A673 (cell line): Measurements from ENCODE around the gene AQP3. TPM values are rescaled to one million over a fixed set of nuclear protein-coding genes. Genes with fewer than 3 reads are reported as not detected.

ENCODE experiments used
- BruUV-seq: library from RNA; stranded (reverse); fragments of 400-500 nt; replicated peaks from 2 replicates; lab custom pipeline; 2021; lab: Mats Ljungman, UMichigan
- CTCF ChIA-PET: fragments of 300-600 bp; sonication (Branson Sonifier 250); formaldehyde crosslinking; loops from one replicate; lab custom pipeline; 2022; ENCODE audit warnings: antibody characterized with exemption; lab: Charles Lee
- POLR2A ChIA-PET: fragments of 300-600 bp; sonication (Branson Sonifier 250); formaldehyde crosslinking; loops from one replicate; lab custom pipeline; 2022; ENCODE audit warnings: antibody characterized with exemption; ENCODE audit not compliant: low non-redundant PET; lab: Charles Lee
- DNase-seq: peaks from one replicate; pipeline ENCODE4 v3.0.0-alpha.2; 2015; ENCODE audit warnings: low spot score
- H3K27ac ChIP-seq: fragments of 200-600 bp; sonication (generic); 2 replicates; pipeline ENCODE4 v1.5.1; 2016; ENCODE audit warnings: mixed run types, low read depth, mild to moderate bottlenecking, mixed read lengths, antibody characterized with exemption, low read length; ENCODE audit not compliant: poor library complexity, severe bottlenecking
- H3K27me3 ChIP-seq: fragments of 200-600 bp; sonication (generic); replicated peaks from 2 replicates; pipeline ENCODE4 v1.6.1; 2017; ENCODE audit warnings: mixed run types, low read depth, mild to moderate bottlenecking, mixed read lengths, antibody characterized with exemption, low read length; ENCODE audit not compliant: insufficient read depth, poor library complexity
- H3K36me3 ChIP-seq: fragments of 200-600 bp; sonication (generic); 2 replicates; pipeline ENCODE4 v1.6.1; 2016; ENCODE audit warnings: mixed run types, mild to moderate bottlenecking, mixed read lengths, antibody characterized with exemption, low read length; ENCODE audit not compliant: insufficient read depth, poor library complexity, severe bottlenecking
- H3K4me1 ChIP-seq: fragments of 200-600 bp; sonication (generic); 2 replicates; pipeline ENCODE4 v1.6.1; 2017; ENCODE audit warnings: mixed run types, mild to moderate bottlenecking, mixed read lengths, antibody characterized with exemption, low read length; ENCODE audit not compliant: insufficient read depth, poor library complexity, severe bottlenecking
- H3K4me3 ChIP-seq: fragments of 200-600 bp; sonication (generic); 2 replicates; pipeline ENCODE4 v1.5.1; 2016; ENCODE audit warnings: low read depth, mixed run types, mild to moderate bottlenecking, mixed read lengths, low read length; ENCODE audit not compliant: poor library complexity, severe bottlenecking
- H3K9me3 ChIP-seq: fragments of 200-600 bp; sonication (generic); 2 replicates; pipeline ENCODE4 v1.6.1; 2016; ENCODE audit warnings: mixed run types, low read depth, mild to moderate bottlenecking, mixed read lengths, antibody characterized with exemption, low read length; ENCODE audit not compliant: poor library complexity, severe bottlenecking
- EZH2 ChIP-seq: fragments of 200-600 bp; sonication (generic); IDR thresholded peaks from 2 replicates; pipeline ENCODE4 v1.6.1; 2017; ENCODE audit warnings: borderline replicate concordance, low read depth, mild to moderate bottlenecking, mixed read lengths, antibody characterized with exemption, low read length; ENCODE audit not compliant: poor library complexity, severe bottlenecking
- intact Hi-C: fragments of 100-400 bp; cut with micrococcal nuclease; formaldehyde crosslinking; loops from one replicate; pipeline ENCODE4 v1.10.0; 2022; ENCODE audit not compliant: unreplicated experiment
- total RNA-seq: library from RNA; stranded (reverse); gene quantifications from 2 replicates; pipeline ENCODE4 v1.2.3, GENCODE V29; 2021
- TF ChIP-seq, protein P1 (sequence below): fragments of 300-800, 200-600 bp; sonication (generic); conservative IDR thresholded peaks from 2 replicates; pipeline ENCODE4 v1.5.1; 2017; ENCODE audit warnings: low read depth, mild to moderate bottlenecking, antibody characterized with exemption, low read length, moderate library complexity, mixed read lengths

Gene AQP3
- total RNA-seq, 1 experiment from 2014 or later = 0.43 TPM

DNA sequence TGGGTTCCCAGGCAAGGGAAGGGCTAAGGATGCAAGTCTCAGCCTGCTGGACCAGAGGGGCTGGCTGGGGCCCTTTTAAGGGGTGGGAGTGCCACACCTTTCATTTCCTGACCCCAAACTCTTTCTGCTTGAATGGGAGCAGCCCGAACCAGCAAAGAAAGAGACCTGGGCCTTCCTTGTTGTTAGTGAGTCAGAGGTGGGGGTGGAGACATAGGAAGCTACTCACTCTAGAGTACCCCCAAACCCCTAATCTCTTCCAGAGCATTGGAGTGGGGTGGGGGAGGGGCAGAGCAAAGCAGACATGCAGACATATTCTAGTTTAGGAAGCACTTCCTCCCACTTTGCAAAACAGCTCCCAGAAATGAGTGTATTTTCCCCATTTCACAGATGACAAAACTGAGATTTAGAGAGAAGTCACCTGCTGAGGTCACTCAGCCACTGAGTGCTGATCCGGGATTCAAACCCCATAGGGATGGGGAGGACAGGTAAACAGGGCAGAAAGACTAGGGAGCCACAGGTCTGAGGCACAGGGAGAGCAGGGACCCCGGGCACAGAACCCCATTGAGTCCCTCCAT is 6.0 kb upstream of the AQP3 start:
- no peak for TF ChIP-seq EZH2
- TF ChIP-seq, protein P1, sequence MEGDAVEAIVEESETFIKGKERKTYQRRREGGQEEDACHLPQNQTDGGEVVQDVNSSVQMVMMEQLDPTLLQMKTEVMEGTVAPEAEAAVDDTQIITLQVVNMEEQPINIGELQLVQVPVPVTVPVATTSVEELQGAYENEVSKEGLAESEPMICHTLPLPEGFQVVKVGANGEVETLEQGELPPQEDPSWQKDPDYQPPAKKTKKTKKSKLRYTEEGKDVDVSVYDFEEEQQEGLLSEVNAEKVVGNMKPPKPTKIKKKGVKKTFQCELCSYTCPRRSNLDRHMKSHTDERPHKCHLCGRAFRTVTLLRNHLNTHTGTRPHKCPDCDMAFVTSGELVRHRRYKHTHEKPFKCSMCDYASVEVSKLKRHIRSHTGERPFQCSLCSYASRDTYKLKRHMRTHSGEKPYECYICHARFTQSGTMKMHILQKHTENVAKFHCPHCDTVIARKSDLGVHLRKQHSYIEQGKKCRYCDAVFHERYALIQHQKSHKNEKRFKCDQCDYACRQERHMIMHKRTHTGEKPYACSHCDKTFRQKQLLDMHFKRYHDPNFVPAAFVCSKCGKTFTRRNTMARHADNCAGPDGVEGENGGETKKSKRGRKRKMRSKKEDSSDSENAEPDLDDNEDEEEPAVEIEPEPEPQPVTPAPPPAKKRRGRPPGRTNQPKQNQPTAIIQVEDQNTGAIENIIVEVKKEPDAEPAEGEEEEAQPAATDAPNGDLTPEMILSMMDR = no peak
- CTCF ChIA-PET = interaction anchor here (0.6 to 1.8 kb wide), 13 partner anchors 8 to 857 kb away, joined by 3 to 11 read pairs (median 3); partner anchors contain the start of genes DNAJA1 and NOL6
- POLR2A ChIA-PET = no interaction called here
- Histone ChIP-seq H3K4me1 (no peaks in the 10 kb centered on the region), H3K4me3 (no peak overlapping the region), H3K27me3 (no peaks in the 10 kb centered on the region), H3K36me3 (no peaks in the 10 kb centered on the region), H3K9me3 (no peaks in the 10 kb centered on the region), H3K27ac (no peak overlapping the region)
- intact Hi-C loops = no loop called here
- no TSS peak for BruUV-seq
- DNase-seq = no peak

DNA sequence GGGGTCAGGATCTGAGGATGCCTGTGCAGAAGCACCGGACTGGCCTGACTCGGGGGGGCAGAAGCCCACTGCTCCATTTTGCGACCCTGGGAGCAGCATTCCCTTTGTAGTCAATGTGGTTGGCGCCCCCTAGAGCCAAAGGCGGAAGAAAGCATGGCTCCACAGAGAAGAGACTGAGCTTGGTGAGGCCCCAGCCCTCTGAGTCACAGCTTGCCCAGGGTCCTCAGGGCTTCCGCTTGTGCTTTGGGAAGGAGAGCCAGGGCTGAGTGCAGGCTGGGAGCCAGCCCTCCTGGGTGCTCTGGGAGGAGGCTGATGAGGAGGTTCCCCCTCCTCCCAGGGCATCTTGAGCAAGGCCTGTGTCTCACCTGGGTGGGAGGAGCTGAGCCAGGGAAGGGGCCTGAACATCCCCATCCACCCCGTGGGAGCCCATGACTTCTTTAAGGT is 5.5 kb upstream of the AQP3 start:
- Histone ChIP-seq H3K27ac (no peak overlapping the region), H3K9me3 (no peaks in the 10 kb centered on the region), H3K4me1 (no peaks in the 10 kb centered on the region), H3K36me3 (no peaks in the 10 kb centered on the region), H3K4me3 (no peak overlapping the region), H3K27me3 (no peaks in the 10 kb centered on the region)
- no TSS peak for BruUV-seq
- ChIA-PET POLR2A (no interaction called here), CTCF (interaction anchor here (0.6 to 1.8 kb wide), 13 partner anchors 9 to 858 kb away, joined by 3 to 11 read pairs (median 3); partner anchors contain the start of genes DNAJA1 and NOL6)
- TF ChIP-seq, protein P1 = peak; percentile 93
- no peak for TF ChIP-seq EZH2
- DNase-seq = peak; percentile 84
- intact Hi-C loops = no loop called here

DNA sequence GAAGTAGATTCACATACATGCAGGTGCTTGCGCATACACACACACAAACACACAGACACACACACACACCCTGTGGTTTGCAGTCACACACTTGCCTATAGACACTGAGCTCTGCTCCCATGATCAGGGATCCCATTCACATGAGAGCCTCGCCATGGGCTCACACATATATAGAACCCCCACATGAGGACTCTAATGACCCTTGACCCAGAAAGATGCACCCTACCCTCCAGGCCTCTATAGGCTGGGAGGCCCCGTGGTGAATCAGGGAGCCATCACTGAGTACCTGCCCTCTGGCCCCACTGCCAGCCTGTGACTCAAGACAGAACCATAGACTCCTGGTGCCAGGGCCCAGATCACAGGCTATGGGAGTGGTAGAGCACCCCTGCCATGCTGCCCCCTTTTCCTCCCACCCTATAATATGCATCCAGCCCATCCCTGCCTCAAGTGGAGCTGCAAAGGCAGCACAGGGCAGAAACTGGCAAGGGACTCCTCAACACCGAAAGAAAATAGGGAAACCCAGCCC is 3.3 kb upstream of the AQP3 start:
- H3K27ac ChIP-seq = no peak overlapping the region
- intact Hi-C loops = no loop called here
- ChIA-PET POLR2A (no interaction called here), CTCF (no interaction called here)
- H3K4me3 ChIP-seq = no peak overlapping the region
- no peaks in the 10 kb centered on the region for H3K27me3 ChIP-seq
- no TSS peak for BruUV-seq
- no peak for DNase-seq
- H3K4me1 ChIP-seq = peaks cover 5% of the 10 kb centered on the region
- TF ChIP-seq EZH2 = no peak
- TF ChIP-seq, protein P1 = no peak
- H3K9me3 ChIP-seq = no peaks in the 10 kb centered on the region
- no peaks in the 10 kb centered on the region for H3K36me3 ChIP-seq
